ENCODE results near the gene LIPH. TPM values are rescaled to one million over a fixed set of nuclear protein-coding genes. Genes with fewer than 3 reads are reported as not detected.

LIPH gene
- total RNA-seq (2013; cell fraction: nucleolus; rRNA removed), result 10.0 and 12.6 TPM in 2 replicates
- total RNA-seq (2014; rRNA removed) (6.8 and 8.0 TPM in 2 replicates), total RNA-seq (2014; rRNA removed; fragmentation: Illumina TruSeq; extraction: Trizol) (4.9 and 5.4 TPM in 2 replicates), total RNA-seq (2021) (8.8 and 9.1 TPM in 2 replicates), polyA plus RNA-seq (2011; rRNA removed) (11.1 and 11.7 TPM in 2 replicates), polyA plus RNA-seq (2014; fragmentation: Illumina TruSeq; extraction: Trizol) (7.8 and 11.6 TPM in 2 replicates), polyA plus RNA-seq (2014; fragmentation: Nextera tagmentation; extraction: Ambion mirVana) (1 to 10 TPM; 2.2 to 4.7 TPM), polyA plus RNA-seq (2014; rRNA removed) (4.2 and 5.7 TPM in 2 replicates), polyA plus RNA-seq (2016; fragmentation: Nextera tagmentation; extraction: Ambion mirVana) (1 to 10 TPM; 5.1 TPM), polyA minus RNA-seq (2011; rRNA and poly(A)+ RNA removed) (14.4 and 16.4 TPM in 2 replicates), Bru-seq, nascent RNA (percentile 77 among the genes with signal in this experiment), BruChase-seq, experiment 1, labeled RNA remaining after a 6-hour chase (percentile 75 among the genes with signal in this experiment), BruChase-seq, experiment 2, labeled RNA remaining after a 2-hour chase (percentile 78 among the genes with signal in this experiment)
- 2.0 TPM for polyA plus RNA-seq (2011; ENCODE audit: low read depth)
- polyA plus RNA-seq (2011; cell fraction: cytosol; rRNA removed), result 5.0 and 5.6 TPM in 2 replicates
- polyA plus RNA-seq (2011; cell fraction: nucleus; rRNA removed), result 3.1 and 3.6 TPM in 2 replicates
- polyA plus RNA-seq (2012), result 1.9 and 4.7 TPM in 2 replicates
- polyA minus RNA-seq (2011; cell fraction: cytosol; rRNA and poly(A)+ RNA removed), result 4.0 and 5.1 TPM in 2 replicates
- 1.5 and 1.7 TPM in 2 replicates for polyA minus RNA-seq (2011; cell fraction: nucleus; rRNA and poly(A)+ RNA removed)
- long read RNA-seq, experiment 1, full-length matches to known transcripts, result 4 of 9 reads
- long read RNA-seq, experiment 1, partial matches to known transcripts, result 1 of 9 reads
- long read RNA-seq, experiment 1, other reads (novel, unspliced or antisense), result 4 of 9 reads
- long read RNA-seq, experiment 2, full-length matches to known transcripts, result 20 of 41 reads
- long read RNA-seq, experiment 2, partial matches to known transcripts, result 8 of 41 reads
- long read RNA-seq, experiment 2, other reads (novel, unspliced or antisense), result 13 of 41 reads

DNA sequence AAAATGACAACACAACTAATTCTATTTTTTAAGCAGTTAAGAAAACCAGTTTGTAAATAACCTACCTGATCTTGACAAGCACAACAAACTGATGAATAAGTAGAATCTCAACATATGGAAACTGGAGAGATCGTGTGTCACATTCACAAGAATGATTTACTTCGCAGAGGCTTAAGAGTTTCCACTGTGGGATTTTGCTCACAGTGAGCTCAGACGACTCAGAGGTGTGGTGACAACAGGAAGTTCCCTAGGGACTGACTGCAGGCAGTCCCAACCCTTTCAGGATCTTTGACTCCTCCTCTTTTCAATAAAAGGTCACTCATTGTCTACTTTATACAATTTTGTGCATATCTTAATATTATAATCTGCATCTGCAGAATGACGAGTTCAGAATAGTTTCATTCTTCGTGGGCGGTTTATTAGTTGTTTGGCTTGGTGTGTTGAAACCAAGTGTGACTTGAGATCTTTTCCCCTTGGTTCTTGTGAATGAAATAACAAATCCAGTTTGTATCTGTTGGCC is at the start of gene LIPH:
TSS of gene LIPH (minus strand) at position 231 of the 520 bp plus-strand sequence. CDS start at position 114, 117 bp downstream.
- Histone ChIP-seq H3K4me1 (ENCODE audit: control insufficient read depth, insufficient read depth, low read length) (peaks cover 17% of the 10 kb centered on the region), H3K4me3 (peak within 1 kb of the TSS; percentile 65), H2AFZ (ENCODE audit: control insufficient read depth, low read depth, low read length) (peak within 1 kb of the TSS; percentile 70), H3K27ac (ENCODE audit: control insufficient read depth, insufficient read depth) (peak within 1 kb of the TSS; percentile 68), H3K36me3 (ENCODE audit: control insufficient read depth in 2 of 2, insufficient read depth in 2 of 2, low read length in 1 of 2) (no peaks in the 10 kb centered on the region), H3K4me2 (ENCODE audit: control insufficient read depth, insufficient read depth) (peak within 1 kb of the TSS; percentile 36), H3K79me2 (ENCODE audit: control insufficient read depth, insufficient read depth, low read length) (peaks cover 30% of the 10 kb centered on the region), H3K9me3 (replicated peaks; ENCODE audit: control insufficient read depth, insufficient read depth, low read length) (no peaks in the 10 kb centered on the region; the same call in 2 of the 3 replicates), H3K9ac (ENCODE audit: control insufficient read depth, insufficient read depth, low read length) (peak within 1 kb of the TSS; percentile 55), H3K27me3 (replicated peaks in 1 of 2; ENCODE audit: control insufficient read depth in 2 of 2, insufficient read depth in 2 of 2, low read length in 1 of 2) (no peaks in the 10 kb centered on the region), H4K20me1 (ENCODE audit: control insufficient read depth, insufficient read depth) (no peaks in the 10 kb centered on the region)
- BruUV-seq (replicated peaks), result no TSS peak
- under 1% methylated on average over 6 of the region's 6 CpGs for WGBS (ENCODE audit: insufficient coverage, insufficient replicate concordance, low lambda C conversion rate, missing lambda C conversion rate)
- FAIRE-seq, result peak; percentile 93
- ChIA-PET CTCF (interaction anchor here (1.2 to 3.2 kb wide), 3 partner anchors 20 to 188 kb away, joined by 3 to 11 read pairs (median 5); no protein-coding TSS in a partner anchor), POLR2A (interaction anchor here (0.8 to 1.4 kb wide), 2 partner anchors 34 to 53 kb away, joined by 3 to 17 read pairs; partner anchors contain the start of genes SENP2 and TMEM41A), RAD21 (ENCODE audit: unreplicated experiment) (interaction anchor here (0.5 kb wide), 1 partner anchor 254 kb away, joined by 3 read pairs; no protein-coding TSS in a partner anchor), SMC1A (ENCODE audit: uncharacterized antibody, unreplicated experiment) (interaction anchor here (0.8 to 1.8 kb wide), 4 partner anchors 21 to 121 kb away, joined by 3 to 6 read pairs (median 3); no protein-coding TSS in a partner anchor)
- peak; percentile 81 for ATAC-seq
- peak; percentile 61 for DNase-seq (ENCODE audit: low read depth, low spot score)
- in situ Hi-C loops (cut with MboI), result no loop called here
- intact Hi-C loops (cut with micrococcal nuclease; ENCODE audit: unreplicated experiment), result loop anchor here (5.0 kb wide), 1 partner anchor 190 kb away; the partner anchor contains the start of gene MAP3K13
- TF ChIP-seq SREBF2 (IDR thresholded peaks at IDR 0.05; ENCODE audit: low read length), result no peak
- no peak for TF ChIP-seq YBX1 (IDR thresholded peaks at IDR 0.05)
- no peak for TF ChIP-seq NR2C1 (IDR thresholded peaks at IDR 0.05)
- no peak for TF ChIP-seq SREBF1 (IDR thresholded peaks at IDR 0.05; ENCODE audit: low read length)
- TF ChIP-seq GATAD2B (conservative IDR thresholded peaks at IDR 0.05; ENCODE audit: low read depth), result 0 out of 2 replicates have a peak, but pooled peaks have one; percentile 42
- TF ChIP-seq CHD2 (IDR thresholded peaks at IDR 0.05; ENCODE audit: borderline replicate concordance, low read depth, low read length), result no peak
- TF ChIP-seq, protein P1, sequence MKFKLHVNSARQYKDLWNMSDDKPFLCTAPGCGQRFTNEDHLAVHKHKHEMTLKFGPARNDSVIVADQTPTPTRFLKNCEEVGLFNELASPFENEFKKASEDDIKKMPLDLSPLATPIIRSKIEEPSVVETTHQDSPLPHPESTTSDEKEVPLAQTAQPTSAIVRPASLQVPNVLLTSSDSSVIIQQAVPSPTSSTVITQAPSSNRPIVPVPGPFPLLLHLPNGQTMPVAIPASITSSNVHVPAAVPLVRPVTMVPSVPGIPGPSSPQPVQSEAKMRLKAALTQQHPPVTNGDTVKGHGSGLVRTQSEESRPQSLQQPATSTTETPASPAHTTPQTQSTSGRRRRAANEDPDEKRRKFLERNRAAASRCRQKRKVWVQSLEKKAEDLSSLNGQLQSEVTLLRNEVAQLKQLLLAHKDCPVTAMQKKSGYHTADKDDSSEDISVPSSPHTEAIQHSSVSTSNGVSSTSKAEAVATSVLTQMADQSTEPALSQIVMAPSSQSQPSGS (IDR thresholded peaks at IDR 0.05; ENCODE audit: low read length), result no peak
- TF ChIP-seq RCOR1 (conservative IDR thresholded peaks at IDR 0.05; ENCODE audit: low read depth, low read length), result no peak
- 0 out of 2 replicates have a peak, but pooled peaks have one; percentile 50 for TF ChIP-seq NBN (IDR thresholded peaks at IDR 0.05)
- TF ChIP-seq BHLHE40 (IDR thresholded peaks at IDR 0.05; ENCODE audit: borderline replicate concordance in 1 of 2, low read depth in 2 of 2, low read length in 1 of 2), result peak; percentile 41 to 48; a peak in 2 of 4 replicates
- TF ChIP-seq MXI1 (IDR thresholded peaks at IDR 0.05; ENCODE audit: low read depth, low read length), result 0 out of 2 replicates have a peak, but pooled peaks have one; percentile 35
- TF ChIP-seq, protein P2, sequence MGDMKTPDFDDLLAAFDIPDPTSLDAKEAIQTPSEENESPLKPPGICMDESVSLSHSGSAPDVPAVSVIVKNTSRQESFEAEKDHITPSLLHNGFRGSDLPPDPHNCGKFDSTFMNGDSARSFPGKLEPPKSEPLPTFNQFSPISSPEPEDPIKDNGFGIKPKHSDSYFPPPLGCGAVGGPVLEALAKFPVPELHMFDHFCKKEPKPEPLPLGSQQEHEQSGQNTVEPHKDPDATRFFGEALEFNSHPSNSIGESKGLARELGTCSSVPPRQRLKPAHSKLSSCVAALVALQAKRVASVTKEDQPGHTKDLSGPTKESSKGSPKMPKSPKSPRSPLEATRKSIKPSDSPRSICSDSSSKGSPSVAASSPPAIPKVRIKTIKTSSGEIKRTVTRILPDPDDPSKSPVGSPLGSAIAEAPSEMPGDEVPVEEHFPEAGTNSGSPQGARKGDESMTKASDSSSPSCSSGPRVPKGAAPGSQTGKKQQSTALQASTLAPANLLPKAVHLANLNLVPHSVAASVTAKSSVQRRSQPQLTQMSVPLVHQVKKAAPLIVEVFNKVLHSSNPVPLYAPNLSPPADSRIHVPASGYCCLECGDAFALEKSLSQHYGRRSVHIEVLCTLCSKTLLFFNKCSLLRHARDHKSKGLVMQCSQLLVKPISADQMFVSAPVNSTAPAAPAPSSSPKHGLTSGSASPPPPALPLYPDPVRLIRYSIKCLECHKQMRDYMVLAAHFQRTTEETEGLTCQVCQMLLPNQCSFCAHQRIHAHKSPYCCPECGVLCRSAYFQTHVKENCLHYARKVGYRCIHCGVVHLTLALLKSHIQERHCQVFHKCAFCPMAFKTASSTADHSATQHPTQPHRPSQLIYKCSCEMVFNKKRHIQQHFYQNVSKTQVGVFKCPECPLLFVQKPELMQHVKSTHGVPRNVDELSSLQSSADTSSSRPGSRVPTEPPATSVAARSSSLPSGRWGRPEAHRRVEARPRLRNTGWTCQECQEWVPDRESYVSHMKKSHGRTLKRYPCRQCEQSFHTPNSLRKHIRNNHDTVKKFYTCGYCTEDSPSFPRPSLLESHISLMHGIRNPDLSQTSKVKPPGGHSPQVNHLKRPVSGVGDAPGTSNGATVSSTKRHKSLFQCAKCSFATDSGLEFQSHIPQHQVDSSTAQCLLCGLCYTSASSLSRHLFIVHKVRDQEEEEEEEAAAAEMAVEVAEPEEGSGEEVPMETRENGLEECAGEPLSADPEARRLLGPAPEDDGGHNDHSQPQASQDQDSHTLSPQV (IDR thresholded peaks at IDR 0.05), result no peak
- TF ChIP-seq CBFB (IDR thresholded peaks at IDR 0.05; ENCODE audit: low read depth), result no peak
- TF ChIP-seq SIN3A (IDR thresholded peaks at IDR 0.05; ENCODE audit: low read depth, low read length), result no peak
- TF ChIP-seq TBL1XR1 (IDR thresholded peaks at IDR 0.05; ENCODE audit: low read depth, low read length), result no peak

Measured in GM12878 (cell line).